RWPE1 (cell line): ENCODE measurements around the gene CYBC1.

Experiments used
- CTCF ChIA-PET: fragments of 350-600 bp; sonication (Branson Sonifier 250); formaldehyde crosslinking; extraction: SDS; loops from one replicate; lab custom pipeline; 2021; lab: Yijun Ruan, JAX
- POLR2A ChIA-PET: fragments of 400-600 bp; formaldehyde crosslinking; extraction: SDS; loops from one replicate; lab custom pipeline; 2020; ENCODE audit warnings: antibody characterized with exemption; ENCODE audit not compliant: low non-redundant PET; lab: Yijun Ruan, JAX
- DNase-seq: peaks from one replicate; pipeline ENCODE4 v3.0.0; 2012; ENCODE audit warnings: low spot score
- H3K27ac ChIP-seq: fragments of 450-650 bp; 2 replicates; pipeline ENCODE4 v1.5.1; 2017
- TF ChIP-seq, protein P1 (sequence below): fragments of 450-650 bp; conservative IDR thresholded peaks from 2 replicates; pipeline ENCODE4 v1.5.1; 2017; ENCODE audit warnings: low read depth, mild to moderate bottlenecking

Gene CYBC1

DNA sequence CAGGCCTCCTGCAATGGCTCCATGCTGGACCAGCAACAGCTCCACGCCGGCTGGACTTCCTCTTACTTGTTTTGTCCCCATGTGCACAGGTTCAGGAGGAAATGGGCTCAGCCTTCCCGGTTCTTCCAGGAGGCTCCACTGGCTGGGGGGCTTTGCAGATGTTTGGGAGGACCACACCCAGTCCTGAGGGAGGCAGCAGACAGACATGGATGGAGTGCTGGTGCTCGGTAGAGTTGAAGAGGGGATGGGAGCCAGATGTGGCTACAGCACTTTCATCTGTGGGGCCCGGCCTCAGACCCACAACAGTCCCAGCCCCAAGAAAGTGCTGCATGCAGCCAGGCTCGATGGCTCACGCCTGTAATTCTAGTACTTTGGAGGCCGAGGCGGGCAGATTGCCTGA is 29.8 kb upstream of the CYBC1 start:
- ChIA-PET CTCF (interaction anchor here (0.6 to 1.0 kb wide), 5 partner anchors 8 to 42 kb away, joined by 3 to 5 read pairs (median 3); no protein-coding TSS in a partner anchor), POLR2A (no interaction called here)
- H3K27ac ChIP-seq, result peak overlapping the region; percentile 5; the same call in 1 of the 2 replicates
- TF ChIP-seq, protein P1, sequence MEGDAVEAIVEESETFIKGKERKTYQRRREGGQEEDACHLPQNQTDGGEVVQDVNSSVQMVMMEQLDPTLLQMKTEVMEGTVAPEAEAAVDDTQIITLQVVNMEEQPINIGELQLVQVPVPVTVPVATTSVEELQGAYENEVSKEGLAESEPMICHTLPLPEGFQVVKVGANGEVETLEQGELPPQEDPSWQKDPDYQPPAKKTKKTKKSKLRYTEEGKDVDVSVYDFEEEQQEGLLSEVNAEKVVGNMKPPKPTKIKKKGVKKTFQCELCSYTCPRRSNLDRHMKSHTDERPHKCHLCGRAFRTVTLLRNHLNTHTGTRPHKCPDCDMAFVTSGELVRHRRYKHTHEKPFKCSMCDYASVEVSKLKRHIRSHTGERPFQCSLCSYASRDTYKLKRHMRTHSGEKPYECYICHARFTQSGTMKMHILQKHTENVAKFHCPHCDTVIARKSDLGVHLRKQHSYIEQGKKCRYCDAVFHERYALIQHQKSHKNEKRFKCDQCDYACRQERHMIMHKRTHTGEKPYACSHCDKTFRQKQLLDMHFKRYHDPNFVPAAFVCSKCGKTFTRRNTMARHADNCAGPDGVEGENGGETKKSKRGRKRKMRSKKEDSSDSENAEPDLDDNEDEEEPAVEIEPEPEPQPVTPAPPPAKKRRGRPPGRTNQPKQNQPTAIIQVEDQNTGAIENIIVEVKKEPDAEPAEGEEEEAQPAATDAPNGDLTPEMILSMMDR, result no peak
- no peak for DNase-seq

DNA sequence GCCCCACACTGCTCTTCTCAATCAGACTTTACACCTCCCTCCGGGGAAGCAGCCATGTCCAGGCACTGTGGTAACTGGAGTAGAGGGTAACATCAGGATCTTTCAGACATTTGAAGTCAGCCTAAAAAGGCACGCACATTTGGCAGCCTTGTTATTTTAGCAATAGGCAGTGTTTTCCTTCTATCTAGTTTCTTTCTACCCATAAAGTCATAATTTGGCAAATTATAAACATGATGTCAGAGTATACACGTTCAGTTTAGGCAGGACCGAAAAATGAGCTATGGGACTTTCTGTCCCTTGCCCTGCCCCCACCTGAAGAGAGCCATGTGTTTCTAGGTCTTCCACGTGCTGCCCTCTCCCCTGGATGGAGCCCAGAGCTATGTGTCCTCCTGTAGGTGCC is 29.1 kb upstream of the CYBC1 start:
- POLR2A ChIA-PET, result no interaction called here
- CTCF ChIA-PET, result interaction anchor here (0.7 kb wide), 1 partner anchor 9 kb away, joined by 3 read pairs; no protein-coding TSS in a partner anchor
- TF ChIP-seq, protein P1, result no peak
- H3K27ac ChIP-seq, result peak overlapping the region; percentile 5; the same call in 1 of the 2 replicates
- no peak for DNase-seq

DNA sequence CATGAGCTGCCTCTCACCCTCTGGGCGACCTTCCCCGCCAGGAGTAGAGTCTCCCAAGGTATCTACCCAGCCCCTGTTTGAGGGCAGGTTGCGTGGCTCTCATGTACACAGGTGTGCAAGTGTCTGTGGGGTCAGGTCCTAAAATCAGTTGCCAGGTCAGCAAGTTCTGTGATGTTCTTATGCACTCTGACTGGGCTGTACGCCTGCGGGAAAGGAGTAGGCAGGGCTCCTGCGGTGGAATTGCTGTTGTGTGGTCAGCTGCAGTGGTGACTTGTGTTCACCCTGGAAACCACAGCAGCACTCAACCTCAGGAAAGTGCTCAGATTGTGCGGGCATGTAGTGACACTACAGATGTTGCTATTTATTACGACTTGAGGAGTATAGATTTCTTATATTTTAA is 27.4 kb upstream of the CYBC1 start:
- ChIA-PET CTCF (interaction anchor here (1.0 kb wide), 1 partner anchor 77 kb away, joined by 3 read pairs; no protein-coding TSS in a partner anchor), POLR2A (no interaction called here)
- TF ChIP-seq, protein P1, result no peak
- peak overlapping the region; percentile 5 for H3K27ac ChIP-seq
- DNase-seq, result no peak

DNA sequence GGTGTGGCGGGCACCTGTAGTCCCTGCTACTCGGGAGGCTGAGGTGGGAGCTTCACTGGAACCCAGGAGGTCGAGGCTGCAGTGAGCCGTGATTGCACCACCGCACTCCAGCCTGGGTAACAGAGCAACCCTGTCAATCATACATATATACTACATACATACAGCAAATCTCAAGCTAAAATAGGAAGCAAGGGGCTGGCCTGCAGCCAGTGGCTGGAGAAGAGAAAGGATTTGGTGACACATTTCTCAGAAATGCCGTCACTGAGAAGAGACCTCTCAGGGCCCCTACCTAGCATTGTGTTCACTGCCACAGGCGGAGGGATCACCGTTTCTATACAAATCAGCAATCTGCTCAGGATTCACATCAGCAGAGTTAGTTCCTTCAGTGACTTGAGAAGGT is 24.9 kb upstream of the CYBC1 start:
- ChIA-PET POLR2A (no interaction called here), CTCF (interaction anchor here (0.7 kb wide), 1 partner anchor 79 kb away, joined by 3 read pairs; no protein-coding TSS in a partner anchor)
- TF ChIP-seq, protein P1, result no peak
- no peak for DNase-seq
- 0 out of 2 replicates have a peak overlapping the region, but pooled peaks have one; percentile 15 for H3K27ac ChIP-seq

DNA sequence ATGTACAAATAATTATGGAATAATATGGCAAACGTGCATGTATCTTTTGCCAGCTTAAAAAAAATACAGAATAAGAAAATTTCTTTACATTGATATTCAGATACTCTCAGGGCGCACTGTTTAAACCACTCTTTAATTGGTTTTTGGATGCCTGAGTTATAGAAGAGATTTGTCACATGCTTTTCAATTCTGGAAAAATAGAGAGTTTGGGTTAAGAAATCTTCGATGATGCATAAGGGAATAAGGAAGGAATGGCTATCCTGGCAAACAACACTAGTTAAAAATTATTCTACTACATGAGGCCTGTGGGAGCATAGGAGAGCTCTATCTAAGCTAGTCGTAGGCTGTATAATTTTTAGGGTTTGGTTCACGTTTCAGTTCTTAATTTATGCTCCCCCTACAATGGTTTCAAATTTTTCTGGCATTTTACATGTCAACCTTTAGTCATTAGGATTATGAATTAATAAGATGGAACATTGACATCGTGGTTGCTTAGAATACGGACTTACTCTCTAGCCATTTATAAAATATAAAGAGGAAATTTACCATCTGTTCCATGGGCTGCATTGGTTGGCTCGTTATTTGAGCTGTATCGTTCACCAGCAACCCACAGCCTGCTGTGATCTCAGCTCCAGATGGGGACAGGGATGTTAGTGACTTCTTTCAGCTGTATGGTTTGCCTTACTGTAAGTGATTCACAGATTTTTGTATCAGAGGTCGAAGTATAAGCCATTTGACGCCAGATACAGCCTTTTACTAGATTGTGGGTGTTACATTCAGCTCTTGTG is 23.9 kb upstream of the CYBC1 start:
- ChIA-PET POLR2A (no interaction called here), CTCF (interaction anchor here (0.8 kb wide), 1 partner anchor 31 kb away, joined by 3 read pairs; no protein-coding TSS in a partner anchor)
- H3K27ac ChIP-seq, result no peak overlapping the region
- TF ChIP-seq, protein P1, result no peak
- no peak for DNase-seq

DNA sequence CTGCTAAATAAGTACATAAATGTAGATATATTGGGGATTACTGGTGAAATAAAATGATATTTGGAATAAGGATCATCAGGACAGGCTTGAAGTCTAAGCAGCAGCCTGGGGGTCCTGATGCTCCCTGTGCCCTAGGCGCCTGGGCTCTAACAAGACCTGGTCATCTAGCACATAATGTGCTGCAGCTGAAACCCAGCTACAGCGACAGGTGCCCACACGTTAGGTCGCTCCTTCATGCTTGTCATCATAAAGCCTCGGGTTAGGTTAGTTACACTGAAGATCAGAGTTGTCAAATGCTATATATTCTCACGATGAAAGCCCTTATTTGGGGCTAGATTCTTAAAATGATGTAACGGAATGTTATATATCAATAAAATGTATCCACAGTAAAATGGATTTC is 19.5 kb upstream of the CYBC1 start:
- ChIA-PET POLR2A (no interaction called here), CTCF (no interaction called here)
- no peak overlapping the region for H3K27ac ChIP-seq
- TF ChIP-seq, protein P1, result no peak
- DNase-seq, result no peak
